Kidney epithelial cell (primary cell): ENCODE data around the gene RYR1. TPM values are rescaled to one million over a fixed set of nuclear protein-coding genes. Genes with fewer than 3 reads are reported as not detected.

Experiments
- DNase-seq: peaks from one replicate; pipeline ENCODE4 v3.0.0-alpha.2; 2010; ENCODE audit warnings: low read depth
- H3K27me3 ChIP-seq: 2 replicates; pipeline ENCODE4 v1.6.0; 2011; ENCODE audit warnings: low read length; ENCODE audit not compliant: control insufficient read depth, insufficient read depth
- H3K36me3 ChIP-seq: 2 replicates; pipeline ENCODE4 v1.5.1; 2011; ENCODE audit warnings: low read length; ENCODE audit not compliant: control insufficient read depth, insufficient read depth
- H3K4me3 ChIP-seq: 2 replicates; pipeline ENCODE4 v1.5.1; 2011; ENCODE audit warnings: low read depth, mild to moderate bottlenecking, control low read depth, low read length
- CTCF ChIP-seq: IDR thresholded peaks from 2 replicates; pipeline ENCODE4 v1.5.1; 2011; ENCODE audit warnings: mild to moderate bottlenecking, moderate library complexity, low read length, control low read depth, inconsistent platforms; ENCODE audit not compliant: insufficient read depth, poor library complexity, severe bottlenecking
- total RNA-seq: library from RNA; depleted of rRNA; stranded (reverse); fragments of >200 nt; gene quantifications from 2 replicates; pipeline ENCODE4 v1.2.3, GENCODE V29; 2015

The RYR1 gene
- total RNA-seq, 1 donor from 2014 or later = 0.17 TPM

- DNase-seq = no peak
- H3K36me3 ChIP-seq = no peaks in the 10 kb centered on the region
- no peaks in the 10 kb centered on the region for H3K27me3 ChIP-seq
- TF ChIP-seq CTCF = no peak
- H3K4me3 ChIP-seq = no peak overlapping the region
These were observed 53.3 kb downstream of the RYR1 start for GRCh38 chr19:38486731-38487336.

GRCh38 chr19:38488096-38488495 is 54.6 kb downstream of the RYR1 start:
- no peaks in the 10 kb centered on the region for H3K27me3 ChIP-seq
- no peak for DNase-seq
- TF ChIP-seq CTCF = no peak
- H3K4me3 ChIP-seq = no peak overlapping the region
- H3K36me3 ChIP-seq = no peaks in the 10 kb centered on the region

GRCh38 chr19:38488776-38489481 is 55.4 kb downstream of the RYR1 start:
- H3K4me3 ChIP-seq = no peak overlapping the region
- no peaks in the 10 kb centered on the region for H3K36me3 ChIP-seq
- no peak for DNase-seq
- TF ChIP-seq CTCF = no peak
- no peaks in the 10 kb centered on the region for H3K27me3 ChIP-seq

- H3K27me3 ChIP-seq = no peaks in the 10 kb centered on the region
- no peak overlapping the region for H3K4me3 ChIP-seq
- no peaks in the 10 kb centered on the region for H3K36me3 ChIP-seq
- no peak for DNase-seq
- TF ChIP-seq CTCF = no peak
These were observed 57.4 kb downstream of the RYR1 start for GRCh38 chr19:38490861-38491260.

- no peak for DNase-seq
- no peak overlapping the region for H3K4me3 ChIP-seq
- H3K36me3 ChIP-seq = no peaks in the 10 kb centered on the region
- no peak for TF ChIP-seq CTCF
- H3K27me3 ChIP-seq = no peaks in the 10 kb centered on the region
These were observed 58.8 kb downstream of the RYR1 start for GRCh38 chr19:38492181-38492813.
